Measurements from ENCODE around the gene GGA3.

The GGA3 gene

DNA sequence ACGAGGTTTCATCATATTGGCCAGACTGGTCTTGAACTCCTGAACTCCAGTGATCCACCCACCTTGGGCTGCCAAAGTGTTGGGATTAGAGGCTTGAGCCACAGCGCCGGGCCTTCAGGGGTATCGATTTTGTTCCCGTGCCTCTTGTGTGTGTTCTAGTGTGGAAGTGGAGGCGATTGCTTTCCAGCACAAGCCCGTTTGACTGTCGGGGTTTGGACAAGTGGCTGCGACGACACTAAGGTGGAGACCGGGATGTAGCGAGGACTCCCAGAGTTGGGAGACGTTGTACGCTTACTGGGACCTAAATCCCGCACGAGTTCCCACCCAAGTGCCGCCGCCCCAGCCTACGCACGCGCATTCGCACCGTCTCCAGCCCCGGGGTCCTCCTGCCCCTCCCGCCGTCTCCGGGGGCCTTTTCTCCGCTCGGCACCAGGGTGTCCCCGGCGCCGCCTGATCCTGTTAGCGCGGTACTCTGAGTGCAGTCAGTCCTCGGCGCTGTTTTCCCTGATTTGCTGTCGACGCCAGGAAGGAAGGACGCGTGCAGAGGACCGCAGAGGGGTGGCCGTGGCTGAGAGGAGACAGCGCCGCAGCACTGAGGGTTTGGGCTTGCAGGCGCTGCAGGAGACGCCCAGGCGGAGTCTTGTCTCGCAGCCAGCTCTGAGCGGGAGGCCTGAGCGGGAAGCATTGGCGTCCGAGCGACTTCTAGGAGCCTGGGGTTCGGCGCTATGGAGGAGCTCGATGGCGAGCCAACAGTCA lies 56.2 kb downstream of the GGA3 start, which contains the start of gene NUP85:
Gene NUP85 (plus strand): TSS at position 643 of the 756 bp plus-strand sequence. CDS start 83 bp downstream, at position 726.
- peak; percentile 95 to 97 for DNase-seq
- TF ChIP-seq POLR2A (IDR thresholded peaks at IDR 0.05; ENCODE audit: low read length) (peak; percentile 92), GATA1 (IDR thresholded peaks at IDR 0.05; ENCODE audit: low read depth, low read length) (no peak)

DNA sequence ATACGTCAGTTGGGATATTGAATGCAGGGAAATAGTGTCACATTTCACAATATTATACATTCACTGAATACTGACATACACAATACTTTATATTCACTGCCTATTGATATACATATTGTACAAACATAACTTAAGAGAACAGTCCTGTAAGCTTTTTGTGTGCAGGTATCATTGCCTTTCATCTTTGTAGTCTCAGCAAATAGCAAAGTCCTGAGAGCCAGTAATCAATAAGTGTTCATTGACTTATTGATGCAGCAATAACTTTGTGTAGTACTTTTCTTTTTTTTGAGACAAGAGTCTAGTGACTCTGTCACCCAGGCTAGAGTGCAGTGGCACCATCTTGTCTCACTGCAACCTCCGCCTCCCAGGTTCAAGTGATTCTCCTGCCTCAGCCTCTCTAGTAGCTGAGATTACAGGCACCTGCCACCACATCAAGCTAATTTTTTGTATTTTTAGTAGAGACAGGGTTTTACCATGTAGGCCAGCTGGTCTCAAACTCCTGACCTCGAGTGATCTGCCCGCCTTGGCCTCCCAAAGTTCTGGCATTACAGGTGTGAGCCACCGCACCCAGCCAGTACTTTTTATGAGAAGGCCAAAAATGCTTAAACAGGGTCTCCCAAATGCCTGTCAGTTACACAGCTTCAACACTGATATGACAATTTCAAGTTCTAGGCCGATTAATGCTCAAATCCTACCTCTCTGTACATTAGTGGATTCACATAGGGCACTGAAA lies 61.4 kb downstream of the GGA3 start:
- TF ChIP-seq POLR2A (IDR thresholded peaks at IDR 0.05; ENCODE audit: low read length) (no peak), GATA1 (IDR thresholded peaks at IDR 0.05; ENCODE audit: low read depth, low read length) (no peak)
- no peak for DNase-seq

DNA sequence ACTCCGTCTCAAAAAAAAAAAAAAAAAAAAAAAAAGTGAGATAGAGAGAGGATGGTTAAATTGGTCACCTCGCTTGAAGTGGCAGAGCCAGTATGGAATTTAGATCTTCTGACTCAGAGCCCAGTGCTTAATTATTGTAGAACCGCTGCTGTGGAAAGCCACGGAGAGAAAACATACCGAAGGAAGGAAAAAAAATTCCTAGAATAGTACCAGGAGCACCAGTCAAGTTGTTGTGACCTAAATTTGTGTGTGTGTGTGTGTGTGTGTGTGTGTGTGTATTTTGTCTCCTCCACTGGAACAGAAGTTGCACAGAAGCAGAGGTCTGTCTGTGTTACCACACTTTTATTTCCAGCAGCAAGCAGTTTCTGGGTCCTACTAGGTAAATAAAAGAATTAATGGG lies 66.5 kb downstream of the GGA3 start:
- TF ChIP-seq POLR2A (IDR thresholded peaks at IDR 0.05; ENCODE audit: low read length) (no peak), GATA1 (IDR thresholded peaks at IDR 0.05; ENCODE audit: low read depth, low read length) (no peak)
- DNase-seq = no peak

GRCh38 chr17:75191584-75191983 lies 69.8 kb downstream of the GGA3 start:
- TF ChIP-seq GATA1 (IDR thresholded peaks at IDR 0.05; ENCODE audit: low read depth, low read length) (no peak), POLR2A (IDR thresholded peaks at IDR 0.05; ENCODE audit: low read length) (no peak)
- peak; percentile 20 to 39 for DNase-seq

- TF ChIP-seq POLR2A (IDR thresholded peaks at IDR 0.05; ENCODE audit: low read length) (no peak), GATA1 (IDR thresholded peaks at IDR 0.05; ENCODE audit: low read depth, low read length) (no peak)
Observed at GRCh38 chr17:75188614-75189013, 72.8 kb downstream of the GGA3 start.

More at GRCh38 chr17:75188614-75189013, 72.8 kb downstream of the GGA3 start:
- no peak for DNase-seq
